Adipocyte (in vitro differentiated cells): Measurements from ENCODE around the gene KIFC3.
"Not testable (repeated sequence)": the region's sequence is repeated elsewhere in the genome, so short reads cannot be mapped to it uniquely, and the experiment has no call there.

Experiments
- DNase-seq: peaks from one replicate; pipeline ENCODE4 v3.0.0-alpha.2; 2015; ENCODE audit warnings: low read depth
- H3K27me3 ChIP-seq: replicated peaks from 2 replicates; pipeline ENCODE4 v1.7.0; 2013; ENCODE audit warnings: mild to moderate bottlenecking, low read length, moderate library complexity; ENCODE audit not compliant: control insufficient read depth, insufficient read depth
- H3K36me3 ChIP-seq: 2 replicates; pipeline ENCODE4 v1.7.0; 2013; ENCODE audit warnings: low read length, mild to moderate bottlenecking, moderate library complexity; ENCODE audit not compliant: control insufficient read depth, insufficient read depth, severe bottlenecking
- H3K4me1 ChIP-seq: 2 replicates; pipeline ENCODE4 v1.7.0; 2013; ENCODE audit warnings: mild to moderate bottlenecking, low read length, moderate library complexity; ENCODE audit not compliant: control insufficient read depth, insufficient read depth
- H3K4me3 ChIP-seq: 2 replicates; pipeline ENCODE4 v1.7.0; 2013; ENCODE audit warnings: mild to moderate bottlenecking, low read length, moderate library complexity
- H3K9ac ChIP-seq: 2 replicates; pipeline ENCODE4 v1.7.0; 2013; ENCODE audit warnings: mild to moderate bottlenecking, low read length, moderate library complexity
- H3K9me3 ChIP-seq: 2 replicates; pipeline ENCODE4 v1.7.0; 2013; ENCODE audit warnings: mild to moderate bottlenecking, low read length, moderate library complexity; ENCODE audit not compliant: control insufficient read depth

The KIFC3 gene

GRCh38 chr16:57782607-57783055 is 19.7 kb downstream of the KIFC3 start:
- H3K36me3 ChIP-seq, H3K9me3 ChIP-seq, H3K27me3 ChIP-seq, H3K4me3 ChIP-seq, H3K9ac ChIP-seq, DNase-seq: not testable (repeated sequence)
- H3K4me1 ChIP-seq: peaks cover 19% of the 10 kb centered on the region

- H3K27me3 ChIP-seq: no peaks in the 10 kb centered on the region
- peaks cover 3% of the 10 kb centered on the region for H3K36me3 ChIP-seq
- peaks cover 18% of the 10 kb centered on the region for H3K4me1 ChIP-seq
- no peak overlapping the region for H3K4me3 ChIP-seq
- H3K9ac ChIP-seq: no peak overlapping the region
- H3K9me3 ChIP-seq: no peaks in the 10 kb centered on the region
- no peak for DNase-seq
Measured at GRCh38 chr16:57781741-57782606, 20.3 kb downstream of the KIFC3 start.

GRCh38 chr16:57781349-57781740 is 20.9 kb downstream of the KIFC3 start:
- H3K4me1 ChIP-seq: peaks cover 15% of the 10 kb centered on the region
- DNase-seq: no peak
- H3K36me3 ChIP-seq: peaks cover 3% of the 10 kb centered on the region
- H3K9me3 ChIP-seq: no peaks in the 10 kb centered on the region
- no peaks in the 10 kb centered on the region for H3K27me3 ChIP-seq
- no peak overlapping the region for H3K9ac ChIP-seq
- H3K4me3 ChIP-seq: no peak overlapping the region

GRCh38 chr16:57779836-57780235 is 22.5 kb downstream of the KIFC3 start:
- peaks cover 15% of the 10 kb centered on the region for H3K4me1 ChIP-seq
- not testable (repeated sequence) for H3K9me3 ChIP-seq, DNase-seq, H3K4me3 ChIP-seq, H3K9ac ChIP-seq, H3K36me3 ChIP-seq, H3K27me3 ChIP-seq

GRCh38 chr16:57778658-57779057 is 23.6 kb downstream of the KIFC3 start:
- H3K9ac ChIP-seq: no peak overlapping the region
- no peak for DNase-seq
- H3K4me1 ChIP-seq: peaks cover 15% of the 10 kb centered on the region
- H3K9me3 ChIP-seq: no peaks in the 10 kb centered on the region
- H3K4me3 ChIP-seq: no peak overlapping the region
- no peaks in the 10 kb centered on the region for H3K27me3 ChIP-seq
- peaks cover 10% of the 10 kb centered on the region for H3K36me3 ChIP-seq

- peaks cover 16% of the 10 kb centered on the region for H3K36me3 ChIP-seq
- H3K4me3 ChIP-seq: no peak overlapping the region
- no peak for DNase-seq
- no peaks in the 10 kb centered on the region for H3K4me1 ChIP-seq
- no peaks in the 10 kb centered on the region for H3K27me3 ChIP-seq
- H3K9me3 ChIP-seq: no peaks in the 10 kb centered on the region
- H3K9ac ChIP-seq: no peak overlapping the region
Measured at GRCh38 chr16:57775661-57776469, 26.4 kb downstream of the KIFC3 start.

GRCh38 chr16:57774705-57775285 is 27.5 kb downstream of the KIFC3 start:
- no peak overlapping the region for H3K9ac ChIP-seq
- H3K27me3 ChIP-seq: no peaks in the 10 kb centered on the region
- DNase-seq: no peak
- no peaks in the 10 kb centered on the region for H3K4me1 ChIP-seq
- peaks cover 26% of the 10 kb centered on the region for H3K36me3 ChIP-seq
- H3K9me3 ChIP-seq: no peaks in the 10 kb centered on the region
- H3K4me3 ChIP-seq: no peak overlapping the region

GRCh38 chr16:57773655-57774295 is 28.5 kb downstream of the KIFC3 start:
- Histone ChIP-seq H3K9ac (no peak overlapping the region), H3K36me3 (peaks cover 30% of the 10 kb centered on the region), H3K27me3 (no peaks in the 10 kb centered on the region), H3K4me3 (no peak overlapping the region), H3K4me1 (no peaks in the 10 kb centered on the region), H3K9me3 (no peaks in the 10 kb centered on the region)
- DNase-seq: no peak

- Histone ChIP-seq H3K27me3 (no peaks in the 10 kb centered on the region), H3K4me3 (no peak overlapping the region), H3K9me3 (no peaks in the 10 kb centered on the region), H3K4me1 (no peaks in the 10 kb centered on the region), H3K36me3 (peaks cover 31% of the 10 kb centered on the region), H3K9ac (no peak overlapping the region)
- DNase-seq: no peak
Measured at GRCh38 chr16:57773019-57773418, 29.3 kb downstream of the KIFC3 start.

- Histone ChIP-seq H3K4me3 (no peak overlapping the region), H3K36me3 (peaks cover 38% of the 10 kb centered on the region), H3K9ac (no peak overlapping the region), H3K9me3 (no peaks in the 10 kb centered on the region), H3K4me1 (no peaks in the 10 kb centered on the region), H3K27me3 (no peaks in the 10 kb centered on the region)
- no peak for DNase-seq
Measured at GRCh38 chr16:57771141-57771785, 31.0 kb downstream of the KIFC3 start.
